Spleen (tissue), 7 donors: Measurements from ENCODE around the gene RTN4R.

Source experiments
- CTCF ChIP-seq, 11 experiments: fragments of 200-600 bp in 7 of 11; fragments of 450-650 bp in 4 of 11; sonication (generic) in 4 of 11; IDR thresholded peaks in 8 of 11; conservative IDR thresholded peaks in 3 of 11; 1 replicate in 7 of 11; 2 replicates in 4 of 11; pipeline versions ENCODE4 v1.4.0 to v1.8.0; 2016 to 2021; ENCODE audit warnings: antibody characterized with exemption in 11 of 11, inconsistent platforms in 4 of 11, mild to moderate bottlenecking in 1 of 11
- POLR2A ChIP-seq, 3 donors: fragments of 450-650 bp; IDR thresholded peaks; one replicate each; pipeline ENCODE4 v1.5.1; 2017; ENCODE audit warnings: antibody characterized with exemption in 3 of 3, mild to moderate bottlenecking in 1 of 3
- POLR2AphosphoS5 ChIP-seq, 3 donors: sonication (generic); formaldehyde crosslinking; IDR thresholded peaks; one replicate each; pipeline ENCODE4 v1.5.1; 2017; ENCODE audit warnings: antibody characterized with exemption in 3 of 3
- donor health status: DM: no; HTN: no; CAD: no; lungs with moderate emphysema.
- donor health status: DM: no; HTN: no; CAD: no.
- donor health status: DM: no; HTN: no; CAD: no.

- TF ChIP-seq POLR2A (IDR thresholded peaks at IDR 0.05) (no peak), CTCF (IDR thresholded peaks at IDR 0.05 in 8 of 11, conservative IDR thresholded peaks at IDR 0.05 in 3 of 11) (no peak), POLR2AphosphoS5 (IDR thresholded peaks at IDR 0.05) (no peak)
Measured at GRCh38 chr22:20220629-20221026, 47.5 kb downstream of the RTN4R start.
